KMS-11 (cell line): Measurements from ENCODE around the gene CACNB2.

Experiments
- H2AFZ ChIP-seq: fragments of 200-600 bp; sonication (generic); 2 replicates; pipeline ENCODE4 v1.6.1; 2016; ENCODE audit warnings: antibody characterized with exemption, mixed run types, low read depth
- H3K27ac ChIP-seq: fragments of 200-600 bp; sonication (generic); 2 replicates; pipeline ENCODE4 v1.6.1; 2016; ENCODE audit warnings: mild to moderate bottlenecking, mixed run types
- H3K27me3 ChIP-seq: fragments of 200-600 bp; sonication (generic); 2 replicates; pipeline ENCODE4 v1.6.1; 2017; ENCODE audit warnings: mild to moderate bottlenecking, low read depth, mixed run types, moderate library complexity; ENCODE audit not compliant: insufficient read depth
- H3K36me3 ChIP-seq: fragments of 200-600 bp; sonication (generic); 2 replicates; pipeline ENCODE4 v1.6.1; 2017; ENCODE audit warnings: mild to moderate bottlenecking, mixed run types; ENCODE audit not compliant: insufficient read depth
- H3K4me1 ChIP-seq: fragments of 200-600 bp; sonication (generic); 2 replicates; pipeline ENCODE4 v1.6.1; 2016; ENCODE audit warnings: mild to moderate bottlenecking, low read depth, mixed run types; ENCODE audit not compliant: poor library complexity, severe bottlenecking
- H3K4me2 ChIP-seq: fragments of 200-600 bp; sonication (generic); 2 replicates; pipeline ENCODE4 v1.7.0; 2016; ENCODE audit warnings: mild to moderate bottlenecking, mixed run types
- H3K4me3 ChIP-seq: fragments of 200-600 bp; sonication (generic); IDR thresholded peaks from 2 replicates; pipeline ENCODE4 v1.6.1; 2017; ENCODE audit warnings: low read depth, low read length, mixed read lengths; ENCODE audit not compliant: insufficient read depth
- H3K79me2 ChIP-seq: fragments of 200-600 bp; sonication (generic); 2 replicates; pipeline ENCODE4 v1.6.1; 2016; ENCODE audit warnings: low read depth, mixed run types; ENCODE audit not compliant: insufficient read depth
- H3K9ac ChIP-seq: fragments of 200-600 bp; sonication (generic); 2 replicates; pipeline ENCODE4 v1.6.1; 2016; ENCODE audit warnings: mild to moderate bottlenecking, mixed run types
- H4K20me1 ChIP-seq: fragments of 200-600 bp; sonication (generic); 2 replicates; pipeline ENCODE4 v1.6.1; 2016; ENCODE audit warnings: mild to moderate bottlenecking, mixed run types; ENCODE audit not compliant: insufficient read depth
- TF ChIP-seq, protein P1 (sequence below): fragments of 200-600 bp; sonication (generic); conservative IDR thresholded peaks from 2 replicates; pipeline ENCODE4 v1.6.1; 2017; ENCODE audit warnings: low read depth, mild to moderate bottlenecking, antibody characterized with exemption, low read length, moderate library complexity, mixed read lengths

The CACNB2 gene

GRCh38 chr10:18310761-18311160, 170.5 kb downstream of the CACNB2 start:
- H3K4me3 ChIP-seq: no peak overlapping the region
- H3K4me1 ChIP-seq: no peaks in the 10 kb centered on the region
- H3K79me2 ChIP-seq: no peaks in the 10 kb centered on the region
- H3K36me3 ChIP-seq: no peaks in the 10 kb centered on the region
- TF ChIP-seq, protein P1, sequence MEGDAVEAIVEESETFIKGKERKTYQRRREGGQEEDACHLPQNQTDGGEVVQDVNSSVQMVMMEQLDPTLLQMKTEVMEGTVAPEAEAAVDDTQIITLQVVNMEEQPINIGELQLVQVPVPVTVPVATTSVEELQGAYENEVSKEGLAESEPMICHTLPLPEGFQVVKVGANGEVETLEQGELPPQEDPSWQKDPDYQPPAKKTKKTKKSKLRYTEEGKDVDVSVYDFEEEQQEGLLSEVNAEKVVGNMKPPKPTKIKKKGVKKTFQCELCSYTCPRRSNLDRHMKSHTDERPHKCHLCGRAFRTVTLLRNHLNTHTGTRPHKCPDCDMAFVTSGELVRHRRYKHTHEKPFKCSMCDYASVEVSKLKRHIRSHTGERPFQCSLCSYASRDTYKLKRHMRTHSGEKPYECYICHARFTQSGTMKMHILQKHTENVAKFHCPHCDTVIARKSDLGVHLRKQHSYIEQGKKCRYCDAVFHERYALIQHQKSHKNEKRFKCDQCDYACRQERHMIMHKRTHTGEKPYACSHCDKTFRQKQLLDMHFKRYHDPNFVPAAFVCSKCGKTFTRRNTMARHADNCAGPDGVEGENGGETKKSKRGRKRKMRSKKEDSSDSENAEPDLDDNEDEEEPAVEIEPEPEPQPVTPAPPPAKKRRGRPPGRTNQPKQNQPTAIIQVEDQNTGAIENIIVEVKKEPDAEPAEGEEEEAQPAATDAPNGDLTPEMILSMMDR: no peak
- no peak overlapping the region for H2AFZ ChIP-seq
- H3K9ac ChIP-seq: no peak overlapping the region
- no peak overlapping the region for H3K4me2 ChIP-seq
- no peak overlapping the region for H3K27ac ChIP-seq
- H4K20me1 ChIP-seq: no peaks in the 10 kb centered on the region
- H3K27me3 ChIP-seq: no peaks in the 10 kb centered on the region

DNA sequence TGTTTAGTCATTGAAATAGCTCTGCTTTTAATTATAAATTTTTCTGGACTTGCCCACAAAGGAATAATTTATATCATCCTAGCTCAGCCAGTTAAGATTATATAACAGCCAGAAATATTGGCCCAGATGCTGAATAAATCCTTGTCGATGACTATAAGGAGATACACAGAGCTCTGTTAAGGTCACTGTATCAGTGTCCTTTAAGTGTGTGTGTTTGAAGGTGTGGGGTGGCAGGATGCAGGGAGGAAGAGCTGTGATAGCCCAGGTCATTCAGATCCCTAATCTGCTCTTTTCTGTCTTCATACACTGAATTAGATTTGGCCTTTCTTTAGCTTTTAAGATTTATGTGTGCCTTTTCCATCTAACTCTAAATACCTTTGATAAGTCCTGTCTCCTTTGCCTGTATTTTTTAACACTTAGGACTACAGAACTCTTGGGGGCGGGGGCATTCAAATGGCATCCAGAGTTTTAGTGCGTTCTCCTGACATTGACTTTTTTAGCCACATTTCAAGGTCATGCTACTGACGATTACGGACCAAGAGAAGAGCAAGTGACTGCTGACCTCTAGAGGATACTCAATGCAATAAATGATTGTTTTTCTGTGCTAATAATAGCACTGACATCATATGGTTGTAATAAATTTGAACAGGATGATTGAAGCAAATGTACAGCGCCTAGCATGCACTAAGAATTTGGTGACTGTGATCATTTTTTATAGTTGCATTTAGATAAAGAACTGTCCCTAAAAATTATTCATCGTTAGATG, 172.3 kb downstream of the CACNB2 start:
- Histone ChIP-seq H4K20me1 (no peaks in the 10 kb centered on the region), H3K4me3 (no peak overlapping the region), H3K4me2 (no peak overlapping the region), H3K9ac (no peak overlapping the region), H3K36me3 (no peaks in the 10 kb centered on the region), H3K27me3 (no peaks in the 10 kb centered on the region), H3K79me2 (no peaks in the 10 kb centered on the region), H3K4me1 (no peaks in the 10 kb centered on the region), H2AFZ (no peak overlapping the region), H3K27ac (no peak overlapping the region)
- TF ChIP-seq, protein P1: peak; percentile 39

DNA sequence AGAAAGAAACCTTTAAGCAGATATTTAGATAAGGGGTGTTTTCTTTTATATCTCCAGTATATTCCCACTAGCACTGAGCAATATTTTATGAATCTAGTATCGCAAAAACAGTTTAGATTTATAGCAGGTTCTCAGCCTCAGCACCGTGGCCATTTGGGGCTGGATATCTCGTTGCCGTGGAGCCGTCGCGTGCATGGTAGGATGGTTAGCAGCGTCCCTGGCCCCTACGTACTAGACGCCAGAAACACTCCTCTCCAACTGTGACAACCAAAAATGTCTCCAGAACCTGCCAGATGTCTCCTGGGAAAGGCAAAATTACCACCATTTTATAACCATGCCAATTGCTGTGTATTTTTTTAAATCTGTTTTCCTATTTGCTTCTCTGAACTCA, 172.9 kb downstream of the CACNB2 start:
- Histone ChIP-seq H3K9ac (no peak overlapping the region), H3K4me1 (no peaks in the 10 kb centered on the region), H3K27ac (no peak overlapping the region), H3K4me2 (no peak overlapping the region), H3K27me3 (no peaks in the 10 kb centered on the region), H2AFZ (no peak overlapping the region), H3K79me2 (no peaks in the 10 kb centered on the region), H3K36me3 (no peaks in the 10 kb centered on the region), H3K4me3 (no peak overlapping the region), H4K20me1 (no peaks in the 10 kb centered on the region)
- TF ChIP-seq, protein P1: no peak

DNA sequence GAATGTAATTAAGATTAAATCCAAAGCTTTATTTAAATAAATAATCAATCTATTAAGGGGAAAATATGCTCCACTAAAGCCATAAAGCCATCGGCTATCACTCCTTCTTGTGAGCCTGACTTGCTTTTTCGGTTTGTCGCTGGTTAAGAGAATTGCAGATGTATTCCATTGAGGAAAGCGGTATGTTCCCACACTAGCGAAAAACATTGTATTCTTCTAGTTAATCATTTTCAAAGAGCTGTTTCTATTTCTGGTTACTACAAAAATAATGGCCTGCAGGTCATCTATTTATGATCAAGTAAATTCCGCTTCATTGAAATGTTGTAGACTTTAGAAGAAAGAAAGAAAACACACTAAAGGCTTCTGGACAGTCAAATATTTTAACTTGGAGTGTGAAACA, 173.4 kb downstream of the CACNB2 start:
- no peak overlapping the region for H2AFZ ChIP-seq
- TF ChIP-seq, protein P1: no peak
- no peaks in the 10 kb centered on the region for H3K27me3 ChIP-seq
- H3K4me1 ChIP-seq: no peaks in the 10 kb centered on the region
- no peaks in the 10 kb centered on the region for H3K79me2 ChIP-seq
- H3K36me3 ChIP-seq: no peaks in the 10 kb centered on the region
- no peak overlapping the region for H3K9ac ChIP-seq
- H3K4me3 ChIP-seq: no peak overlapping the region
- H3K27ac ChIP-seq: no peak overlapping the region
- no peak overlapping the region for H3K4me2 ChIP-seq
- no peaks in the 10 kb centered on the region for H4K20me1 ChIP-seq
